IMR-90 (cell line): ENCODE data around the gene OR52K1. TPM values are rescaled to one million over a fixed set of nuclear protein-coding genes. Genes with fewer than 3 reads are reported as not detected.

Experiments
- ATAC-seq: fragments of 200-7000 bp; cut with Tn5 transposase; 2 replicates; pipeline ENCODE4 v1.9.1; 2020; ENCODE audit warnings: low read depth, mild to moderate bottlenecking, moderate library complexity
- BruUV-seq: library from RNA; stranded (reverse); fragments of 400-500 nt; replicated peaks from 2 replicates; lab custom pipeline; 2021; lab: Mats Ljungman, UMichigan
- CTCF ChIA-PET: fragments of 300-600 bp; formaldehyde crosslinking; extraction: SDS; loops from one replicate; lab custom pipeline; 2021; ENCODE audit warnings: antibody characterized with exemption; lab: Yijun Ruan, JAX
- POLR2A ChIA-PET: fragments of 300-600 bp; sonication (Branson Sonifier 250); formaldehyde crosslinking; loops from one replicate; lab custom pipeline; 2022; ENCODE audit warnings: antibody characterized with exemption; ENCODE audit not compliant: unreplicated experiment; lab: Charles Lee
- DNase-seq: peaks from one replicate; pipeline ENCODE4 v3.0.0; 2013
- H2AFZ ChIP-seq: replicated peaks from 2 replicates; pipeline ENCODE3; 2013; ENCODE audit warnings: low read length, mild to moderate bottlenecking; ENCODE audit not compliant: poor library complexity
- H2AK5ac ChIP-seq: 2 replicates; pipeline ENCODE4 v1.6.1; 2013; ENCODE audit warnings: low read depth, low read length, inconsistent platforms
- H2AK9ac ChIP-seq: replicated peaks from 2 replicates; pipeline ENCODE3; 2013; ENCODE audit warnings: mild to moderate bottlenecking, low read depth, low read length, moderate library complexity; ENCODE audit not compliant: poor library complexity
- H2BK120ac ChIP-seq: 2 replicates; pipeline ENCODE4 v1.6.1; 2013; ENCODE audit warnings: low read depth, low read length, inconsistent platforms
- H2BK15ac ChIP-seq: 3 replicates; pipeline ENCODE4 v1.6.1; 2013; ENCODE audit warnings: low read depth, low read length, inconsistent platforms
- H2BK20ac ChIP-seq: 2 replicates; pipeline ENCODE4 v1.6.1; 2013; ENCODE audit warnings: low read depth, mild to moderate bottlenecking, inconsistent platforms, low read length, moderate library complexity
- H2BK5ac ChIP-seq: 2 replicates; pipeline ENCODE4 v1.6.1; 2013; ENCODE audit warnings: mild to moderate bottlenecking, low read depth, low read length, inconsistent platforms; ENCODE audit not compliant: poor library complexity, severe bottlenecking
- H3K14ac ChIP-seq: replicated peaks from 2 replicates; pipeline ENCODE4 v1.6.1; 2013; ENCODE audit warnings: low read depth, low read length, inconsistent platforms
- H3K18ac ChIP-seq: 2 replicates; pipeline ENCODE4 v1.6.1; 2013; ENCODE audit warnings: low read depth, low read length, control low read depth
- H3K23ac ChIP-seq: 2 replicates; pipeline ENCODE4 v1.6.1; 2013; ENCODE audit warnings: low read depth, low read length, inconsistent platforms
- H3K27ac ChIP-seq: 2 replicates; pipeline ENCODE4 v1.5.1; 2013; ENCODE audit warnings: mild to moderate bottlenecking, control low read depth, low read length; ENCODE audit not compliant: insufficient read depth
- H3K27me3 ChIP-seq: 2 replicates; pipeline ENCODE4 v1.6.1; 2013; ENCODE audit warnings: low read length; ENCODE audit not compliant: control insufficient read depth, insufficient read depth
- H3K36me3 ChIP-seq: 2 replicates; pipeline ENCODE4 v1.6.1; 2013; ENCODE audit warnings: low read length, mixed read lengths; ENCODE audit not compliant: control insufficient read depth, insufficient read depth
- H3K4ac ChIP-seq: 2 replicates; pipeline ENCODE4 v1.6.1; 2013; ENCODE audit warnings: low read depth, low read length, inconsistent platforms
- H3K4me1 ChIP-seq: 2 replicates; pipeline ENCODE4 v1.6.1; 2013; ENCODE audit warnings: low read length, mixed read lengths; ENCODE audit not compliant: control insufficient read depth, insufficient read depth
- H3K4me2 ChIP-seq: 2 replicates; pipeline ENCODE4 v1.6.1; 2013; ENCODE audit warnings: low read depth, mild to moderate bottlenecking, control low read depth, low read length, moderate library complexity
- H3K4me3 ChIP-seq: 2 replicates; pipeline ENCODE4 v1.5.1; 2013; ENCODE audit warnings: low read depth, mild to moderate bottlenecking, control low read depth, low read length, moderate library complexity; ENCODE audit not compliant: insufficient read depth
- H3K56ac ChIP-seq: 2 replicates; pipeline ENCODE4 v1.6.1; 2013; ENCODE audit warnings: low read length, inconsistent platforms; ENCODE audit not compliant: insufficient read depth; ENCODE audit errors: extremely low read depth
- H3K79me1 ChIP-seq, 2 experiments: 2 replicates each; pipeline ENCODE4 v1.6.1; 2013; ENCODE audit warnings: low read length in 2 of 2, inconsistent platforms in 1 of 2, low read depth in 1 of 2
- H3K9ac ChIP-seq: 2 replicates; pipeline ENCODE4 v1.6.1; 2013; ENCODE audit warnings: low read depth, low read length, control low read depth
- H3K9me1 ChIP-seq: 2 replicates; pipeline ENCODE4 v1.6.1; 2013; ENCODE audit warnings: low read length, inconsistent platforms; ENCODE audit not compliant: insufficient read depth
- H3K9me3 ChIP-seq: 2 replicates; pipeline ENCODE4 v1.6.1; 2013; ENCODE audit warnings: low read length; ENCODE audit not compliant: control insufficient read depth, insufficient read depth
- H4K20me1 ChIP-seq: 2 replicates; pipeline ENCODE4 v1.6.1; 2013; ENCODE audit warnings: low read length, inconsistent platforms; ENCODE audit not compliant: insufficient read depth
- H4K5ac ChIP-seq: 2 replicates; pipeline ENCODE4 v1.6.1; 2013; ENCODE audit warnings: mild to moderate bottlenecking, low read depth, low read length, control low read depth
- H4K8ac ChIP-seq, 2 experiments: 2 replicates each; pipeline ENCODE4 v1.6.1; 2013; ENCODE audit warnings: low read depth in 2 of 2, low read length in 2 of 2, control low read depth in 1 of 2, inconsistent platforms in 1 of 2
- H4K91ac ChIP-seq: 2 replicates; pipeline ENCODE4 v1.6.1; 2013; ENCODE audit warnings: low read depth, low read length, inconsistent platforms; ENCODE audit not compliant: insufficient read depth
- MXI1 ChIP-seq: IDR thresholded peaks from 2 replicates; pipeline ENCODE4 v1.6.1; 2012; ENCODE audit warnings: low read depth, mild to moderate bottlenecking, low read length, moderate library complexity, borderline replicate concordance
- RAD21 ChIP-seq: IDR thresholded peaks from 2 replicates; pipeline ENCODE4 v1.6.1; 2012; ENCODE audit warnings: low read length, improper control_type of control experiment
- SMC3 ChIP-seq: fragments of 150-350 bp; IDR thresholded peaks from 2 replicates; pipeline ENCODE4 v1.6.1; 2016; ENCODE audit warnings: low read depth, mild to moderate bottlenecking, antibody characterized with exemption, low read length, moderate library complexity
- WGBS, 2 experiments: methylation state at CpG; one replicate each; pipeline versions ENCODE4 v1.1.5 to v1.1.7; 2013; ENCODE audit warnings: missing lambda C conversion rate in 2 of 2; ENCODE audit not compliant: insufficient read length in 1 of 2; ENCODE audit errors: extremely low coverage in 2 of 2; 5-methylcytosine and 5-hydroxymethylcytosine counted together
- dilution Hi-C: fragments of 300-500 bp; cut with HindIII; formaldehyde crosslinking; loops from one replicate; pipeline ENCODE4 v1.14.3; 2018; ENCODE audit warnings: low sequenced_read_pairs; ENCODE audit not compliant: unreplicated experiment
- in situ Hi-C: fragments of 300-500 bp; cut with MboI; formaldehyde crosslinking; loops from 3 replicates; pipeline ENCODE4 v1.14.3; 2019; ENCODE audit warnings: low sequenced_read_pairs, inconsistent platforms, mixed read lengths
- intact Hi-C: fragments of 100-400 bp; cut with micrococcal nuclease; formaldehyde crosslinking; loops from 2 replicates; pipeline ENCODE4 v1.10.0; 2022
- polyA plus RNA-seq, 3 experiments: library from polyadenylated mRNA; depleted of rRNA; stranded (reverse); fragments of >200 nt; gene quantifications; 2 replicates each; pipeline ENCODE4 v1.2.3, GENCODE V29; 2012; ENCODE audit warnings: low replicate concordance in 1 of 3
- total RNA-seq: library from RNA; depleted of rRNA; stranded (reverse); fragments of >200 nt; gene quantifications from 2 replicates; pipeline ENCODE4 v1.2.3, GENCODE V29; 2012
- TF ChIP-seq, protein P1 (sequence below): fragments of 150-350 bp; IDR thresholded peaks from 2 replicates; pipeline ENCODE4 v1.6.1; 2016; ENCODE audit warnings: low read depth, mild to moderate bottlenecking, low read length, moderate library complexity, borderline replicate concordance
- TF ChIP-seq, protein P2 (sequence below): conservative IDR thresholded peaks from 2 replicates; pipeline ENCODE4 v1.5.1; 2012; ENCODE audit warnings: mild to moderate bottlenecking, low read depth, low read length, improper control_type of control experiment

OR52K1 gene
- total and polyA plus RNA-seq, 2 of the 4 experiments (the other 2 are of a cell fraction) = not detected

DNA sequence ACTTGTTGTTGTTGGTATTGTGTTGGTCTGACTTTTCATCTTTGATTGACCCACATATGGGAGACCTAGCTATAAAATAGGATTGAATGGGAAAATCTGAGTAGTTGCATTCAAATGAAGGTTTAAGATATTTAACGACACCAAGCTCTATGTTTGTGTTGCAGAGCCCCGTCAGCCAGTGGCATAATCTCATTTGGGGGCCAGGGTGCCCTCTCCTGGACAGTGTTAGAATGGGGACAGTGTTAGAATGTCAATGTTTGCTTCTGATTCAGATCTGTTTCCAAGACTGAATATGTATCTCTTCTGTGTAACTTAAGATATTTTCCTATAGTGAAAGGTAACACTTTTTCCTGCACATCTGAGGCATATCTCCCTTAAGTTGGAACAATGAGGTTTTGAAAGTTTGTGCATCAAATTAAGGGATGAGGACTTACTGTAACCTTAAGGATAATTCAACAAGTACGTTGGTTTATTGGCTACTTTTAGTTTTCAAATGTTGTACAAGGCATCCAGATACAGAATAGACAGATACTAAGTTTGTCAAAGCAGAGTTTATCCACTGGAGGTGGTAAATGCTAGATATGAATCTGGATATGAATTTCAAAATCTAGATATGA is 57.3 kb downstream of the OR52K1 start:
- no peak overlapping the region for H4K91ac ChIP-seq
- H3K9me1 ChIP-seq = no peaks in the 10 kb centered on the region
- H4K5ac ChIP-seq = no peak overlapping the region
- H3K27me3 ChIP-seq = no peaks in the 10 kb centered on the region
- H3K4me2 ChIP-seq = no peak overlapping the region
- H2BK15ac ChIP-seq = no peak overlapping the region
- no peak overlapping the region for H3K4ac ChIP-seq
- no peaks in the 10 kb centered on the region for H3K4me1 ChIP-seq
- H2BK120ac ChIP-seq = no peak overlapping the region
- H2AK5ac ChIP-seq = no peak overlapping the region
- no CpG with 5 or more reads among the region's 3 CpGs for WGBS, 2 experiments
- no peak overlapping the region for H4K8ac ChIP-seq
- ChIA-PET CTCF (interaction anchor here (0.6 to 2.9 kb wide), 10 partner anchors 13 to 928 kb away, joined by 3 to 28 read pairs (median 3); no protein-coding TSS in a partner anchor), POLR2A (no interaction called here)
- intact Hi-C loops (loop anchor here (1.0 kb wide), 2 partner anchors 352 to 357 kb away; no protein-coding TSS in a partner anchor), in situ Hi-C loops (loop anchor here (5.0 kb wide), 1 partner anchor 357 kb away; no protein-coding TSS in a partner anchor), dilution Hi-C loops (no loop called here)
- no peaks in the 10 kb centered on the region for H3K36me3 ChIP-seq
- no peak overlapping the region for H2BK20ac ChIP-seq
- H3K14ac ChIP-seq = no peak overlapping the region
- H3K9me3 ChIP-seq = no peaks in the 10 kb centered on the region
- no peak overlapping the region for H3K18ac ChIP-seq
- DNase-seq (peak; percentile 29), ATAC-seq (peak; percentile 95)
- H2AFZ ChIP-seq = no peak overlapping the region
- H2BK5ac ChIP-seq = no peak overlapping the region
- no peak overlapping the region for H3K27ac ChIP-seq
- H4K20me1 ChIP-seq = no peaks in the 10 kb centered on the region
- peak; percentile 50; the same call in 1 of the 2 replicates for TF ChIP-seq RAD21
- TF ChIP-seq, protein P1, sequence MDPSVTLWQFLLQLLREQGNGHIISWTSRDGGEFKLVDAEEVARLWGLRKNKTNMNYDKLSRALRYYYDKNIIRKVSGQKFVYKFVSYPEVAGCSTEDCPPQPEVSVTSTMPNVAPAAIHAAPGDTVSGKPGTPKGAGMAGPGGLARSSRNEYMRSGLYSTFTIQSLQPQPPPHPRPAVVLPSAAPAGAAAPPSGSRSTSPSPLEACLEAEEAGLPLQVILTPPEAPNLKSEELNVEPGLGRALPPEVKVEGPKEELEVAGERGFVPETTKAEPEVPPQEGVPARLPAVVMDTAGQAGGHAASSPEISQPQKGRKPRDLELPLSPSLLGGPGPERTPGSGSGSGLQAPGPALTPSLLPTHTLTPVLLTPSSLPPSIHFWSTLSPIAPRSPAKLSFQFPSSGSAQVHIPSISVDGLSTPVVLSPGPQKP = no peak
- peak; percentile 78 for TF ChIP-seq SMC3
- TF ChIP-seq, protein P2, sequence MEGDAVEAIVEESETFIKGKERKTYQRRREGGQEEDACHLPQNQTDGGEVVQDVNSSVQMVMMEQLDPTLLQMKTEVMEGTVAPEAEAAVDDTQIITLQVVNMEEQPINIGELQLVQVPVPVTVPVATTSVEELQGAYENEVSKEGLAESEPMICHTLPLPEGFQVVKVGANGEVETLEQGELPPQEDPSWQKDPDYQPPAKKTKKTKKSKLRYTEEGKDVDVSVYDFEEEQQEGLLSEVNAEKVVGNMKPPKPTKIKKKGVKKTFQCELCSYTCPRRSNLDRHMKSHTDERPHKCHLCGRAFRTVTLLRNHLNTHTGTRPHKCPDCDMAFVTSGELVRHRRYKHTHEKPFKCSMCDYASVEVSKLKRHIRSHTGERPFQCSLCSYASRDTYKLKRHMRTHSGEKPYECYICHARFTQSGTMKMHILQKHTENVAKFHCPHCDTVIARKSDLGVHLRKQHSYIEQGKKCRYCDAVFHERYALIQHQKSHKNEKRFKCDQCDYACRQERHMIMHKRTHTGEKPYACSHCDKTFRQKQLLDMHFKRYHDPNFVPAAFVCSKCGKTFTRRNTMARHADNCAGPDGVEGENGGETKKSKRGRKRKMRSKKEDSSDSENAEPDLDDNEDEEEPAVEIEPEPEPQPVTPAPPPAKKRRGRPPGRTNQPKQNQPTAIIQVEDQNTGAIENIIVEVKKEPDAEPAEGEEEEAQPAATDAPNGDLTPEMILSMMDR = peak; percentile 68
- TF ChIP-seq MXI1 = no peak
- no peak overlapping the region for H3K56ac ChIP-seq
- H3K9ac ChIP-seq = no peak overlapping the region
- no peak overlapping the region for H3K4me3 ChIP-seq
- BruUV-seq = no TSS peak
- H3K79me1 ChIP-seq = no peaks in the 10 kb centered on the region
- no peak overlapping the region for H3K23ac ChIP-seq
- no peak overlapping the region for H2AK9ac ChIP-seq
